ENCODE data around the gene S1PR2. TPM values are rescaled to one million over a fixed set of nuclear protein-coding genes. Genes with fewer than 3 reads are reported as not detected.

S1PR2 gene
- total and polyA plus RNA-seq, 4 donors: 1.2 to 4.8 (median 3.3) TPM

DNA sequence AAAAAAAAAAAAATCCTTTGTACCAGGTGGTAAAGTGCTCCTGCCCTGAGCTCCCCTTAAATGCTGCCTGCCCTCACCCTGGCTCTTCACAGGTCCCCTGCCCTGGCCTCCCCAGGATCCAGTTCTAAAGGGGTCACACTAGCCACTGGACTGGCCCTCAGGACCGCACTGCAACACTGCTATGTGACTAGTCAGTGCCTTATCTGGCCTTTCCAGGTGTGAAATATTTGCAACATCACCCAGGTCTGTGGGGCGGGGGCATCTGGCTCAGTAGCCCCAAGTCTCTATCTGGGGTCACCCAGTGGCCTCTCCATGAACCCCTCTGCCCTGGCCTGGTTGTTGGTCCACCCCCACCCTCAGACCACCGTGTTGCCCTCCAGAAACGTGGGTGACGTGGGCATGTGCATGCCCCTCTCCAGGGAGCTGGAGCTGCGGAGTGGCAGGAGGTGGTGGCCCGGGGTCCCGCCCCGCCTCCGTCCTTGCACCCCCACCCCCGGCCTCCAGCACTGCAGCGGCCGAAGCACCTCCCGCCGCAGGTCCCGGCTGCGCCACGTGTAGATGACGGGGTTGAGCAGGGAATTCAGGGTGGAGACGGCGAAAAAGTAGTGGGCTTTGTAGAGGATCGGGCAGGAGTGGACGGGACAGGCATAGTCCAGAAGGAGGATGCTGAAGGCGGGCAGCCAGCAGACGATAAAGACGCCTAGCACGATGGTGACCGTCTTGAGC is 7.5 kb downstream of the S1PR2 start:
- Histone ChIP-seq H3K4me1 (ENCODE audit: control insufficient read depth in 4 of 4, insufficient read depth in 4 of 4, low read length in 3 of 4) (peaks cover 0 to 5% (median 2%) of the 10 kb centered on the region in 4 donors), H3K4me3 (ENCODE audit: low read depth in 1 of 3, low read length in 3 of 3) (no peak overlapping the region), H3K27ac (ENCODE audit: low read depth in 1 of 2, low read length in 2 of 2) (no peak overlapping the region), H3K36me3 (ENCODE audit: control insufficient read depth in 4 of 4, insufficient read depth in 3 of 4, low read depth in 1 of 4, low read length in 3 of 4) (peaks cover 0 to 3% (median under 1%) of the 10 kb centered on the region in 4 donors), H3K9ac (ENCODE audit: low read depth in 1 of 2, low read length in 2 of 2) (no peak overlapping the region), H3K27me3 (ENCODE audit: control insufficient read depth in 4 of 4, insufficient read depth in 4 of 4, low read length in 3 of 4) (no peaks in the 10 kb centered on the region), H3K9me3 (ENCODE audit: control insufficient read depth in 4 of 4, low read length in 3 of 4) (no peaks in the 10 kb centered on the region)
- WGBS: 96% methylated on average over 28 of the region's 28 CpGs
- no peak for DNase-seq (ENCODE audit: low spot score)
- TF ChIP-seq FOXA1 (IDR thresholded peaks at IDR 0.05): no peak
- TF ChIP-seq, protein P1, sequence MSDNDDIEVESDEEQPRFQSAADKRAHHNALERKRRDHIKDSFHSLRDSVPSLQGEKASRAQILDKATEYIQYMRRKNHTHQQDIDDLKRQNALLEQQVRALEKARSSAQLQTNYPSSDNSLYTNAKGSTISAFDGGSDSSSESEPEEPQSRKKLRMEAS (IDR thresholded peaks at IDR 0.05): no peak
- no peak for TF ChIP-seq NR2F2 (IDR thresholded peaks at IDR 0.05)
- no peak for TF ChIP-seq JUND (IDR thresholded peaks at IDR 0.05)
- TF ChIP-seq HNF4A (conservative IDR thresholded peaks at IDR 0.05): no peak
- TF ChIP-seq EGR1 (IDR thresholded peaks at IDR 0.05; ENCODE audit: low read depth in 2 of 2): no peak
- no peak for TF ChIP-seq SP1 (IDR thresholded peaks at IDR 0.05)
- TF ChIP-seq RXRA (IDR thresholded peaks at IDR 0.05): no peak
- TF ChIP-seq YY1 (IDR thresholded peaks at IDR 0.05): no peak
- TF ChIP-seq TAF1 (conservative IDR thresholded peaks at IDR 0.05): no peak
- TF ChIP-seq, protein P2, sequence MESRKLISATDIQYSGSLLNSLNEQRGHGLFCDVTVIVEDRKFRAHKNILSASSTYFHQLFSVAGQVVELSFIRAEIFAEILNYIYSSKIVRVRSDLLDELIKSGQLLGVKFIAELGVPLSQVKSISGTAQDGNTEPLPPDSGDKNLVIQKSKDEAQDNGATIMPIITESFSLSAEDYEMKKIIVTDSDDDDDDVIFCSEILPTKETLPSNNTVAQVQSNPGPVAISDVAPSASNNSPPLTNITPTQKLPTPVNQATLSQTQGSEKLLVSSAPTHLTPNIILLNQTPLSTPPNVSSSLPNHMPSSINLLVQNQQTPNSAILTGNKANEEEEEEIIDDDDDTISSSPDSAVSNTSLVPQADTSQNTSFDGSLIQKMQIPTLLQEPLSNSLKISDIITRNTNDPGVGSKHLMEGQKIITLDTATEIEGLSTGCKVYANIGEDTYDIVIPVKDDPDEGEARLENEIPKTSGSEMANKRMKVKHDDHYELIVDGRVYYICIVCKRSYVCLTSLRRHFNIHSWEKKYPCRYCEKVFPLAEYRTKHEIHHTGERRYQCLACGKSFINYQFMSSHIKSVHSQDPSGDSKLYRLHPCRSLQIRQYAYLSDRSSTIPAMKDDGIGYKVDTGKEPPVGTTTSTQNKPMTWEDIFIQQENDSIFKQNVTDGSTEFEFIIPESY (IDR thresholded peaks at IDR 0.05): no peak
- no peak for TF ChIP-seq FOXA2 (IDR thresholded peaks at IDR 0.05)
- no peak for TF ChIP-seq RAD21 (IDR thresholded peaks at IDR 0.05)
- TF ChIP-seq, protein P3, sequence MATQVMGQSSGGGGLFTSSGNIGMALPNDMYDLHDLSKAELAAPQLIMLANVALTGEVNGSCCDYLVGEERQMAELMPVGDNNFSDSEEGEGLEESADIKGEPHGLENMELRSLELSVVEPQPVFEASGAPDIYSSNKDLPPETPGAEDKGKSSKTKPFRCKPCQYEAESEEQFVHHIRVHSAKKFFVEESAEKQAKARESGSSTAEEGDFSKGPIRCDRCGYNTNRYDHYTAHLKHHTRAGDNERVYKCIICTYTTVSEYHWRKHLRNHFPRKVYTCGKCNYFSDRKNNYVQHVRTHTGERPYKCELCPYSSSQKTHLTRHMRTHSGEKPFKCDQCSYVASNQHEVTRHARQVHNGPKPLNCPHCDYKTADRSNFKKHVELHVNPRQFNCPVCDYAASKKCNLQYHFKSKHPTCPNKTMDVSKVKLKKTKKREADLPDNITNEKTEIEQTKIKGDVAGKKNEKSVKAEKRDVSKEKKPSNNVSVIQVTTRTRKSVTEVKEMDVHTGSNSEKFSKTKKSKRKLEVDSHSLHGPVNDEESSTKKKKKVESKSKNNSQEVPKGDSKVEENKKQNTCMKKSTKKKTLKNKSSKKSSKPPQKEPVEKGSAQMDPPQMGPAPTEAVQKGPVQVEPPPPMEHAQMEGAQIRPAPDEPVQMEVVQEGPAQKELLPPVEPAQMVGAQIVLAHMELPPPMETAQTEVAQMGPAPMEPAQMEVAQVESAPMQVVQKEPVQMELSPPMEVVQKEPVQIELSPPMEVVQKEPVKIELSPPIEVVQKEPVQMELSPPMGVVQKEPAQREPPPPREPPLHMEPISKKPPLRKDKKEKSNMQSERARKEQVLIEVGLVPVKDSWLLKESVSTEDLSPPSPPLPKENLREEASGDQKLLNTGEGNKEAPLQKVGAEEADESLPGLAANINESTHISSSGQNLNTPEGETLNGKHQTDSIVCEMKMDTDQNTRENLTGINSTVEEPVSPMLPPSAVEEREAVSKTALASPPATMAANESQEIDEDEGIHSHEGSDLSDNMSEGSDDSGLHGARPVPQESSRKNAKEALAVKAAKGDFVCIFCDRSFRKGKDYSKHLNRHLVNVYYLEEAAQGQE (IDR thresholded peaks at IDR 0.05): no peak
- no peak for TF ChIP-seq HNF4G (IDR thresholded peaks at IDR 0.05)
- TF ChIP-seq, protein P4, sequence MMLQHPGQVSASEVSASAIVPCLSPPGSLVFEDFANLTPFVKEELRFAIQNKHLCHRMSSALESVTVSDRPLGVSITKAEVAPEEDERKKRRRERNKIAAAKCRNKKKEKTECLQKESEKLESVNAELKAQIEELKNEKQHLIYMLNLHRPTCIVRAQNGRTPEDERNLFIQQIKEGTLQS (IDR thresholded peaks at IDR 0.05): no peak
- TF ChIP-seq GABPA (IDR thresholded peaks at IDR 0.05 in 1 of 2, conservative IDR thresholded peaks at IDR 0.05 in 1 of 2): no peak
- TF ChIP-seq, protein P5, sequence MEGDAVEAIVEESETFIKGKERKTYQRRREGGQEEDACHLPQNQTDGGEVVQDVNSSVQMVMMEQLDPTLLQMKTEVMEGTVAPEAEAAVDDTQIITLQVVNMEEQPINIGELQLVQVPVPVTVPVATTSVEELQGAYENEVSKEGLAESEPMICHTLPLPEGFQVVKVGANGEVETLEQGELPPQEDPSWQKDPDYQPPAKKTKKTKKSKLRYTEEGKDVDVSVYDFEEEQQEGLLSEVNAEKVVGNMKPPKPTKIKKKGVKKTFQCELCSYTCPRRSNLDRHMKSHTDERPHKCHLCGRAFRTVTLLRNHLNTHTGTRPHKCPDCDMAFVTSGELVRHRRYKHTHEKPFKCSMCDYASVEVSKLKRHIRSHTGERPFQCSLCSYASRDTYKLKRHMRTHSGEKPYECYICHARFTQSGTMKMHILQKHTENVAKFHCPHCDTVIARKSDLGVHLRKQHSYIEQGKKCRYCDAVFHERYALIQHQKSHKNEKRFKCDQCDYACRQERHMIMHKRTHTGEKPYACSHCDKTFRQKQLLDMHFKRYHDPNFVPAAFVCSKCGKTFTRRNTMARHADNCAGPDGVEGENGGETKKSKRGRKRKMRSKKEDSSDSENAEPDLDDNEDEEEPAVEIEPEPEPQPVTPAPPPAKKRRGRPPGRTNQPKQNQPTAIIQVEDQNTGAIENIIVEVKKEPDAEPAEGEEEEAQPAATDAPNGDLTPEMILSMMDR (IDR thresholded peaks at IDR 0.05; ENCODE audit: low read depth, low read length, missing input control): no peak
